Right cardiac atrium (tissue), 5 donors: ENCODE data around the gene KDM4C. TPM values are rescaled to one million over a fixed set of nuclear protein-coding genes. Genes with fewer than 3 reads are reported as not detected.

ENCODE experiments used
- ATAC-seq, 2 donors: fragments of 200-7000 bp; cut with Tn5 transposase; one replicate each; pipeline versions ENCODE4 v1.8.0 to v1.9.1; 2020; ENCODE audit warnings: moderate library complexity in 2 of 2, mild to moderate bottlenecking in 1 of 2
- DNase-seq, 3 donors: peaks; one replicate each; pipeline ENCODE4 v3.0.0-alpha.2; 2020
- H3K27ac ChIP-seq: one replicate; pipeline ENCODE4 v1.5.1; 2013; ENCODE audit warnings: mild to moderate bottlenecking, low read length, control low read depth, moderate library complexity
- H3K27me3 ChIP-seq: one replicate; pipeline ENCODE4 v1.6.1; 2013; ENCODE audit not compliant: control insufficient read depth, insufficient read depth
- H3K4me1 ChIP-seq: one replicate; pipeline ENCODE4 v1.6.1; 2013; ENCODE audit warnings: low read length; ENCODE audit not compliant: control insufficient read depth, insufficient read depth
- H3K4me3 ChIP-seq: one replicate; pipeline ENCODE4 v1.5.1; 2013; ENCODE audit warnings: low read length, control low read depth
- H3K9me3 ChIP-seq: one replicate; pipeline ENCODE4 v1.6.1; 2013; ENCODE audit warnings: low read length; ENCODE audit not compliant: control insufficient read depth
- WGBS: extraction: QIAGEN DNeasy Blood & Tissue Kit; methylation state at CpG from one replicate; pipeline ENCODE4 v1.1.7; 2013; 5-methylcytosine and 5-hydroxymethylcytosine counted together
- intact Hi-C, 4 donors: fragments of 100-400 bp; cut with DNase I; formaldehyde crosslinking; loops; one replicate each; pipeline versions ENCODE4 v1.11.0 to v1.14.0; 2022 to 2023
- polyA plus RNA-seq: library from polyadenylated mRNA; stranded (reverse); fragments of 200-250 nt; gene quantifications from one replicate; pipeline ENCODE4 v1.2.3, GENCODE V29; 2013
- total RNA-seq, 4 donors: library from RNA; stranded (reverse); fragmentation: NEBNext Ultra II Directional; extraction: Animal tissue kit (Norgen Biotek cat#: 25700); gene quantifications; one replicate each; pipeline ENCODE4 v1.2.1, GENCODE V29; 2021
- donor health status: healthy with polysubstance abuse.
- donor health status: DM: no; HTN: yes; CAD: no.
- donor health status: DM: no; HTN: no; CAD: no.
- donor health status: DM: no; HTN: yes; CAD: no; lungs with severe emphysema.
- donor health status: DM: yes; HTN: yes; CAD: no.

KDM4C gene
- total and polyA plus RNA-seq, 5 donors: 6.4 to 20.6 (median 17.1) TPM

DNA sequence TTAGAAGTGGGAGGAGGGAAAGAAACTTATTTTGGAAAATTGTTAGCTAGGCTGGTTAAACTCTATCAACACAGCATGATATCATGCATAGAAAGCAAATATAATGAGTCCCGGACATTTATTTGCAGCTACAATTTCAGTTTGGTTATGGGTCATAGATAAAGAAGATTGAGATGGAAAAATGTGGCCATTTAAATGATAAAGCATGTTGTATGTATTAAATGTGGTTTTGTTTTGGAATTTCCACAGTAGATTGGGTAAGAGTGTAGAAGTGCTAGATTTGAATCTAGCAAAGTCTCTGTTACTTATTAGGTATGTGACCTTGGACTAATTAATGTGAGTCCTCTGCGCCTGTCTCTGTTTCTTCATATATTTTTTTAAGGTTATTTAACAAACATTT, 217.4 kb downstream of the KDM4C start:
- intact Hi-C loops: no loop called here
- Histone ChIP-seq H3K27me3 (no peaks in the 10 kb centered on the region), H3K4me1 (no peaks in the 10 kb centered on the region), H3K9me3 (no peaks in the 10 kb centered on the region), H3K4me3 (no peak overlapping the region), H3K27ac (no peak overlapping the region)
- DNase-seq: no peak
- no peak for ATAC-seq
- 92% methylated on average over 2 of the region's 2 CpGs for WGBS

GRCh38 chr9:6977761-6978160, 220.0 kb downstream of the KDM4C start:
- H3K4me3 ChIP-seq: no peak overlapping the region
- H3K27ac ChIP-seq: no peak overlapping the region
- WGBS: 94% methylated on average over 1 of the region's 1 CpG
- no peak for DNase-seq
- no peaks in the 10 kb centered on the region for H3K27me3 ChIP-seq
- no peak for ATAC-seq
- intact Hi-C loops: no loop called here
- no peaks in the 10 kb centered on the region for H3K9me3 ChIP-seq
- no peaks in the 10 kb centered on the region for H3K4me1 ChIP-seq

DNA sequence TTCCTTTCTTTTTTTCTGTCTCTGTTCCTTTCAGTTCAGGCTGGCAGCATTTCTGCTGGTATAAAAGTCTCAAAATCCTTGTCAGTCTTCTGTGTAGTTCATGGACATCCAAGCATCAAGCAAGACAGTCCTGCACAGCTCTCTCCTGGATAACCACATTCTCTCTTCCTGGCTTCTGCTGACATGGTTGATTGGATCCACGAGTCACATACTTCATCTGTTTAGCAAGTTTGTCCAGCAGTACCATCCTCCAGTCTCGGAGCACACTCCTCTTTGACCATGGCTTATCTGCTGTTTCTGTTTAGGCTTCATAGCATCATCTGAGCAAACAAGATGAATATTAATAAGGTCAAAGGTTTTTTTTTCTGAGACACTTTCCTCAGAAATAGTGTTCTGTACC, 220.8 kb downstream of the KDM4C start:
- intact Hi-C loops: no loop called here
- no peak for ATAC-seq
- no peak for DNase-seq
- no peaks in the 10 kb centered on the region for H3K4me1 ChIP-seq
- 84% methylated on average over 2 of the region's 2 CpGs for WGBS
- no peak overlapping the region for H3K27ac ChIP-seq
- no peaks in the 10 kb centered on the region for H3K9me3 ChIP-seq
- no peaks in the 10 kb centered on the region for H3K27me3 ChIP-seq
- H3K4me3 ChIP-seq: no peak overlapping the region

- 80% methylated on average over 3 of the region's 3 CpGs for whole genome bisulfite sequencing
- no peaks in the 10 kb centered on the region for H3K27me3 ChIP-seq
- H3K27ac ChIP-seq: no peak overlapping the region
- H3K4me3 ChIP-seq: no peak overlapping the region
- no peaks in the 10 kb centered on the region for H3K9me3 ChIP-seq
- H3K4me1 ChIP-seq: no peaks in the 10 kb centered on the region
- no peak for DNase-seq
- intact Hi-C loops: no loop called here
- ATAC-seq: no peak
Measured at GRCh38 chr9:6984941-6985578, 227.3 kb downstream of the KDM4C start.

DNA sequence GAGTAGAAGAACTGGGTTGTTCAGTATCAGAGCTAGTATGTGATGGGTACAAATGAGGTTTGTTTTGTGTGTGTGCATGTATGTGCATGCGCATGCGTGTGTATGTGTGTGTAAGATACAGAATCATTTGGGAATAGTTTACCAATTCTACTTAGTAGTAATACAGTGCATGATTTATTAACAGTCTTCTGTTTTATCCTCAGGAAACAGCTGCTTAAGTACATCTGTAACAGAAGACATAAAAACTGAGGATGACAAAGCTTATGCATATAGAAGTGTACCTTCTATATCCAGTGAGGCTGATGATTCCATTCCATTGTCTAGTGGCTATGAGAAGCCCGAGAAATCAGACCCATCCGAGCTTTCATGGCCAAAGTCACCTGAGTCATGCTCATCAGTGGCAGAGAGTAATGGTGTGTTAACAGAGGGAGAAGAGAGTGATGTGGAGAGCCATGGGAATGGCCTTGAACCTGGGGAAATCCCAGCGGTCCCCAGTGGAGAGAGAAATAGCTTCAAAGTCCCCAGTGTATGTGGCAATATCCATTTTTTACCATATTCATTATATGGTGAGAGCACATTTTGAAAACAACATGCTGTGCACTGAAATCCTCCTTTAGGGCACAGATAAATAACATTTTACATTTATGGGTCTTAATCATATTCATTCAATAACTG, 228.5 kb downstream of the KDM4C start:
- H3K27ac ChIP-seq: no peak overlapping the region
- no peaks in the 10 kb centered on the region for H3K4me1 ChIP-seq
- ATAC-seq (no peak), DNase-seq (no peak)
- WGBS: 85% methylated on average over 5 of the region's 5 CpGs
- no peaks in the 10 kb centered on the region for H3K27me3 ChIP-seq
- no peak overlapping the region for H3K4me3 ChIP-seq
- H3K9me3 ChIP-seq: no peaks in the 10 kb centered on the region
- intact Hi-C loops: no loop called here

DNA sequence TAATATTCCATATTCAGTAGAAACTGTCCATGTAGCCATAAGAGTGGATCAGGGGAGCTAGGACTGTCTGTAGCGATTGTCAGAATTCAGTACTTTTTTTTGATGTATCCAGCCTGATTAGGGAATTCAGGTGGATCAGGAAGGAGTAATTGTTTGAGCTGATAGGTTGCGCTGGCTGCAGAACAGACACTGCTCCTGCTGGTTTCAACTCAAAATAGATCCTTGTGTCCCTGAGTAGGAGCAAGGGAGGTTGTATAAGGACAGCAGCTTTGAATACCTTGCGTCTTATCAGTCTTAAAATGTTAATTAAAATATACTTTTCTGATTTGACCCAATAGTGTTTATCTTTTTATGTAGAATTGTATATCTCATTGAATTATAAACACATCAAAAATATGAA, 229.6 kb downstream of the KDM4C start:
- intact Hi-C loops: no loop called here
- H3K4me3 ChIP-seq: no peak overlapping the region
- H3K4me1 ChIP-seq: no peaks in the 10 kb centered on the region
- no peak for DNase-seq
- no peak for ATAC-seq
- 98% methylated on average over 3 of the region's 3 CpGs for WGBS
- H3K9me3 ChIP-seq: no peaks in the 10 kb centered on the region
- H3K27me3 ChIP-seq: no peaks in the 10 kb centered on the region
- H3K27ac ChIP-seq: no peak overlapping the region

- WGBS: 96% methylated on average over 1 of the region's 1 CpG
- intact Hi-C loops: no loop called here
- no peak for ATAC-seq
- Histone ChIP-seq H3K4me1 (no peaks in the 10 kb centered on the region), H3K9me3 (no peaks in the 10 kb centered on the region), H3K27ac (no peak overlapping the region), H3K4me3 (no peak overlapping the region), H3K27me3 (no peaks in the 10 kb centered on the region)
- no peak for DNase-seq
Measured at GRCh38 chr9:6991418-6991817, 233.6 kb downstream of the KDM4C start.

- intact Hi-C loops: loop anchor here in 1 of 4 donors (5.0 kb wide), 1 partner anchor 39 kb away; no protein-coding TSS in a partner anchor
- peak in 1 of 2 donors; percentile 81 for ATAC-seq
- Histone ChIP-seq H3K4me3 (no peak overlapping the region), H3K27ac (no peak overlapping the region), H3K4me1 (no peaks in the 10 kb centered on the region), H3K9me3 (no peaks in the 10 kb centered on the region), H3K27me3 (no peaks in the 10 kb centered on the region)
- DNase-seq: no peak
- 75% methylated on average over 7 of the region's 7 CpGs for WGBS
Measured at GRCh38 chr9:6996061-6996854, 238.5 kb downstream of the KDM4C start.

DNA sequence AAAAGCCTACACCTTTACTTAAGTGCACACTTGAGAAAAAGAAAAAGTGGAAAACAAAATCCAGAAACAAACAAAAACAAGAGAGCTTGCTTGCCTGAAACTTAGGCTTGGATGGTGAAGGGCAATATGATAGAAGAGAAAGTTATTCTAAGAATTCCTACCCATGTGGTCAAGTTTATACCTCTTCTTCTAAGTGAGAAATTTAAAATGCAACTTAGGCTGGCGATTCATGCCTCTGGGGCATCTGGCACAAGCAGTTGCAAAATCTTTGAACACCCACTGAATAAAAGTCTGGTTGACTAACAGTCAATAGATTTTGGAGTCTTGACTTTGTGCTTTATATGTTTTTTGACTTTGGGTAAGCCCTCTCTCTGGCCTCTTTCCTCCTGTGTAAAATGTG, 239.6 kb downstream of the KDM4C start:
- intact Hi-C loops: loop anchor here in 1 of 4 donors (5.0 kb wide), 1 partner anchor 40 kb away; no protein-coding TSS in a partner anchor
- 91% methylated on average over 1 of the region's 1 CpG for WGBS
- Histone ChIP-seq H3K27me3 (no peaks in the 10 kb centered on the region), H3K4me3 (no peak overlapping the region), H3K9me3 (no peaks in the 10 kb centered on the region), H3K27ac (no peak overlapping the region), H3K4me1 (no peaks in the 10 kb centered on the region)
- ATAC-seq: no peak
- no peak for DNase-seq

DNA sequence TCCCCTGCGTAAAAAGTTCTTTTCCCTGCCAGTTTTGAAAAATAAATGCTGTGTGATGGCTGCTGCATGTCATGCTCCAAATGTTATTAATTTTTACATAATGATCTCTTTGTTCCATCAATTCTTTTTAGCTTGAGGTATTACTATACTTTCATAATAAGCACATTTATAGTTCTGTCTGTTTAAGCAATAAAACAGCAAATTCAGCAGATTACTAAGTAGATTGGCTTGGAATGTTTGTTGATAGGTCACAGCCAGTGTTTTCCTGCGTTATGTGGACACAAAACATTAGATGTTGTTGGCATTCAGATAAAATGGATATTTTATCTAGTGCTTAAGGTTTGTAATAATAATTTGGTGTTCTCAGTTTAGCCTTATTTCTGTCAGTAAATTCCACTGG, 242.0 kb downstream of the KDM4C start:
- Histone ChIP-seq H3K4me3 (no peak overlapping the region), H3K4me1 (no peaks in the 10 kb centered on the region), H3K27ac (no peak overlapping the region), H3K27me3 (no peaks in the 10 kb centered on the region), H3K9me3 (no peaks in the 10 kb centered on the region)
- DNase-seq (no peak), ATAC-seq (no peak)
- whole genome bisulfite sequencing: 80% methylated on average over 2 of the region's 2 CpGs
- intact Hi-C loops: loop anchor here in 2 of 4 donors (5.0 to 10.0 kb wide), 2 partner anchors 42 to 75 kb away; no protein-coding TSS in a partner anchor

DNA sequence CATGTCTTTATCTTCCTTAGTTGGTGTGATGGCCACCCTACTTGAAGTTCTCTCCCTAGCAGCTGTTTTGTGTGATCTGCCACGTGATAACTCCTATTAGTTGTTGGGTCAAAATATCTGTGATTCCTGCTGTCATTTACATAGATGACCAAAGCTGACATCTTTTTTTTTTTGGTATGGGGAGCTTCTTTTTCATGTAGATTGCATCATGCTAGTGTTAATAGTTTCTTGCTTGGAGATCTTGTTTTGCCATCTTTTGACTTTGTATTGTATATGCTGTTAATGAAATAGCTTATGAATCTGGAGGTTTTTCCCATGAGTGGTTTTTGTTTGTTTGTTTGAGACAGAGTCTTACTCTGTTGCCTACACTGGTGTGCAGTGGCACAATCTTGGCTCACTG, 243.8 kb downstream of the KDM4C start:
- ATAC-seq (no peak), DNase-seq (no peak)
- intact Hi-C loops: loop anchor here in 1 of 4 donors (10.0 kb wide), 1 partner anchor 77 kb away; no protein-coding TSS in a partner anchor
- Histone ChIP-seq H3K27ac (no peak overlapping the region), H3K4me1 (no peaks in the 10 kb centered on the region), H3K27me3 (no peaks in the 10 kb centered on the region), H3K4me3 (no peak overlapping the region), H3K9me3 (no peaks in the 10 kb centered on the region)
- 83% methylated on average over 1 of the region's 1 CpG for WGBS
